ENCODE results near the gene BEST4.

- TF ChIP-seq CTCF (conservative IDR thresholded peaks at IDR 0.05), result no peak
- no peak for TF ChIP-seq EZH2 (IDR thresholded peaks at IDR 0.05; ENCODE audit: low read depth)
Observed at GRCh38 chr1:44807364-44808062, 19.5 kb upstream of the BEST4 start.

Data from PC-9 (cell line).